ENCODE data around the gene CCDC57.
"Not testable (repeated sequence)": the region's sequence is repeated elsewhere in the genome, so short reads cannot be mapped to it uniquely, and the experiment has no call there.

CCDC57 gene

DNA sequence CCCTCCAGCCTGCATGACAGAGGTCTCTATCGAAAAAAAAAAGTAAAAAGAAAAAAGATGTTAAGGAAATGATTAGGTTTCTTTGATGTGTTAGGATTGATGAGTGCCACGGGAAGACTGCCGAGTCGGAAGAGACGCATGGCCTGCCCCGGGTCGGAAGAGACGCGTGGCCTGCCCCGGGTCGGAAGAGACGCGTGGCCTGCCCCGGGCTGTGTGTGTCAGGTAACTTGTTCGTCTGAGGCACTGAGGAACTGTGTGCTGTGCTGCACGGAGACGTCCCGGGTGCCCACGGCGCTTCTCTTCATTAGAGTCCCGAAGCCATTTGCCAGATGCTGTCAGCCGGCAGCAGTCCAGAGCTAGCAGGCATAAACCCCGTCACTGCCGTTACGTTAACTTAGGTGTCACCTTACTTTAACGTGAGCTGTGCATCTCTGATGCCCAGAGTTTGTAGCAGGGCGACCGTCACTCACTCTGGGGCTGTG is 74.1 kb downstream of the CCDC57 start:
- no peak for DNase-seq
- H4K20me1 ChIP-seq (ENCODE audit: insufficient read depth, low read length), result no peaks in the 10 kb centered on the region
- H2AFZ ChIP-seq (ENCODE audit: low read length), result no peak overlapping the region
- H3K79me2 ChIP-seq (ENCODE audit: low read length), result no peaks in the 10 kb centered on the region
- no peak overlapping the region for H3K4me2 ChIP-seq (ENCODE audit: low read depth, low read length)
- TF ChIP-seq, protein P1, sequence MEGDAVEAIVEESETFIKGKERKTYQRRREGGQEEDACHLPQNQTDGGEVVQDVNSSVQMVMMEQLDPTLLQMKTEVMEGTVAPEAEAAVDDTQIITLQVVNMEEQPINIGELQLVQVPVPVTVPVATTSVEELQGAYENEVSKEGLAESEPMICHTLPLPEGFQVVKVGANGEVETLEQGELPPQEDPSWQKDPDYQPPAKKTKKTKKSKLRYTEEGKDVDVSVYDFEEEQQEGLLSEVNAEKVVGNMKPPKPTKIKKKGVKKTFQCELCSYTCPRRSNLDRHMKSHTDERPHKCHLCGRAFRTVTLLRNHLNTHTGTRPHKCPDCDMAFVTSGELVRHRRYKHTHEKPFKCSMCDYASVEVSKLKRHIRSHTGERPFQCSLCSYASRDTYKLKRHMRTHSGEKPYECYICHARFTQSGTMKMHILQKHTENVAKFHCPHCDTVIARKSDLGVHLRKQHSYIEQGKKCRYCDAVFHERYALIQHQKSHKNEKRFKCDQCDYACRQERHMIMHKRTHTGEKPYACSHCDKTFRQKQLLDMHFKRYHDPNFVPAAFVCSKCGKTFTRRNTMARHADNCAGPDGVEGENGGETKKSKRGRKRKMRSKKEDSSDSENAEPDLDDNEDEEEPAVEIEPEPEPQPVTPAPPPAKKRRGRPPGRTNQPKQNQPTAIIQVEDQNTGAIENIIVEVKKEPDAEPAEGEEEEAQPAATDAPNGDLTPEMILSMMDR (IDR thresholded peaks at IDR 0.05; ENCODE audit: low read length), result no peak
- TF ChIP-seq EZH2phosphoT487 (IDR thresholded peaks at IDR 0.05; ENCODE audit: low read length), result no peak
- TF ChIP-seq EZH2 (optimal IDR thresholded peaks at IDR 0.05; ENCODE audit: low read depth, low read length), result no peak
- no peaks in the 10 kb centered on the region for H3K36me3 ChIP-seq (replicated peaks; ENCODE audit: insufficient read depth, low read length)
- H3K9ac ChIP-seq (ENCODE audit: low read length), result no peak overlapping the region
- H3K4me3 ChIP-seq (ENCODE audit: low read length), result no peak overlapping the region
- H3K27ac ChIP-seq (ENCODE audit: low read length), result no peak overlapping the region
- H3K9me3 ChIP-seq (replicated peaks; ENCODE audit: insufficient read depth, low read length), result no peaks in the 10 kb centered on the region
- H3F3A ChIP-seq (ENCODE audit: insufficient read depth, low read length), result peaks cover 5% of the 10 kb centered on the region; the same call in 1 of the 2 replicates
- H3K27me3 ChIP-seq (replicated peaks; ENCODE audit: insufficient read depth, low read length), result no peaks in the 10 kb centered on the region
- H3K4me1 ChIP-seq (ENCODE audit: low read length), result peaks cover 7% of the 10 kb centered on the region
- no peaks in the 10 kb centered on the region for H3K9me2 ChIP-seq (replicated peaks; ENCODE audit: insufficient read depth, low read length)

DNA sequence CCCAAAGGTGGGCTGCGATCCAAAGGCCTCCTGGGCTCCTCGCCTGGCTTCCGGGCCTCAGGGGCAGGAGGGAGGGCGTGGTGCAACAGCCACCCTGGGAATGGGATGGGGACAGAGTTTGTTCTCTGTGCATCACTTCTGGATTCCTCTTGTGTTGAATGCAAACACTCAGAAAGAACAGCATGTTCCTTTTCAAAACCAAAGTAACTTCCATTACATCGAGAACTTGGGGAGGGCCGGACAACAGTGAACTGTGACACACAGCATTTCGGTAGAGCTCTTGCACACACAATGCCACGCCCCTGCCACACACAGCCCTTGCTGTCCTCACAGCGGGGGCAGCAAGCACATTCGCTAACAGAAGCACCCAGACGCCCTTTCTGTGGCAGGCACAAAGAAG is 78.5 kb downstream of the CCDC57 start:
- TF ChIP-seq, protein P1 (IDR thresholded peaks at IDR 0.05; ENCODE audit: low read length), result no peak
- no peak for TF ChIP-seq EZH2phosphoT487 (IDR thresholded peaks at IDR 0.05; ENCODE audit: low read length)
- no peak for TF ChIP-seq EZH2 (optimal IDR thresholded peaks at IDR 0.05; ENCODE audit: low read depth, low read length)
- Histone ChIP-seq H3K4me2 (ENCODE audit: low read depth, low read length) (peak overlapping the region; percentile 29; the same call in 1 of the 2 replicates), H3K9ac (ENCODE audit: low read length) (peak overlapping the region; percentile 20; the same call in 1 of the 2 replicates), H4K20me1 (ENCODE audit: insufficient read depth, low read length) (no peaks in the 10 kb centered on the region), H2AFZ (ENCODE audit: low read length) (no peak overlapping the region; the same call in 1 of the 2 replicates), H3K4me3 (ENCODE audit: low read length) (no peak overlapping the region), H3K9me2 (replicated peaks; ENCODE audit: insufficient read depth, low read length) (no peaks in the 10 kb centered on the region), H3K4me1 (ENCODE audit: low read length) (peaks cover 12% of the 10 kb centered on the region), H3K27ac (ENCODE audit: low read length) (peak overlapping the region; percentile 58; the same call in 1 of the 2 replicates), H3K79me2 (ENCODE audit: low read length) (no peaks in the 10 kb centered on the region), H3K9me3 (replicated peaks; ENCODE audit: insufficient read depth, low read length) (no peaks in the 10 kb centered on the region), H3K36me3 (replicated peaks; ENCODE audit: insufficient read depth, low read length) (no peaks in the 10 kb centered on the region), H3K27me3 (replicated peaks; ENCODE audit: insufficient read depth, low read length) (no peaks in the 10 kb centered on the region), H3F3A (ENCODE audit: insufficient read depth, low read length) (peaks cover 11% of the 10 kb centered on the region; the same call in 1 of the 2 replicates)
- no peak for DNase-seq

DNA sequence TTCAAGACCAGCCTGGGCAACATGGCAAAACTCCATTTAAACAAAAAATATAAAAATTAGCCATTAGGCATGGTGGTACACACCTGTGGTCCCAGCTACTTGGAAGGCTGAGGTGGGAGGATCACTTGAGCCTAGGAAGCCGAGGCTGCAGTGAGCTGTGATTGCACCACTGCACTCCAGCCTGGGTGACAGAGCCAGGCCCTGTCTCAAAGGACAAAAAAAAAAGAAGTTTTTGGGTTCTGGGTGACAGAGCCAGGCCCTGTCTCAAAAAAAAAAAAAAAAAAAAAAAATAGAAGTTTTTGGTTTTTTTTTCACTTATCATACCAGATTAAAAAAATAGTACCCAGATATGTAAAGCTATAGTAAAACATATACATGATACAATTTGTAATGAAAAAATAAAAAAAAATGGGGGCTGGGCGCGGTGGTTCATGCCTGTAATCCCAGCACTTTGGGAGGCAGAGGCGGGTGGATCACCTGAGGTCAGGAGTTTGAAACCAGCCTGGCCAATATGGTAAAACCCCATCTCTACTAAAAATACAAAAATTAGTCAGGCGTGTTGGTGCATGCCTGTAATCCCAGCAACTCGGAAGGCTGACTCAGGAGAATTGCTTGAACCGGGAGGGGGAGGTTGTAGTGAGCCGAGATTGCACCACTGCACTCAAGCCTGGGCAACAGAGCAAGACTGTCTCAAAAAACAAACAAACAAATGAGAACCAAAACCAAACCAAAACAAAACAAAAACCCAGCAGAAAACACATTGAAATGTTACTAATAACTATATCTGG is 79.3 kb downstream of the CCDC57 start:
- H3K36me3 ChIP-seq (replicated peaks; ENCODE audit: insufficient read depth, low read length); H3K27me3 ChIP-seq (replicated peaks; ENCODE audit: insufficient read depth, low read length); H4K20me1 ChIP-seq (ENCODE audit: insufficient read depth, low read length); H3K4me3 ChIP-seq (ENCODE audit: low read length); H3K79me2 ChIP-seq (ENCODE audit: low read length); H2AFZ ChIP-seq (ENCODE audit: low read length); H3K9me2 ChIP-seq (replicated peaks; ENCODE audit: insufficient read depth, low read length); H3K9me3 ChIP-seq (replicated peaks; ENCODE audit: insufficient read depth, low read length): not testable (repeated sequence)
- peak overlapping the region; percentile 20; the same call in 1 of the 2 replicates for H3K9ac ChIP-seq (ENCODE audit: low read length)
- peak overlapping the region; percentile 58; the same call in 1 of the 2 replicates for H3K27ac ChIP-seq (ENCODE audit: low read length)
- peak; percentile 67 for DNase-seq
- H3F3A ChIP-seq (ENCODE audit: insufficient read depth, low read length), result peaks cover 11% of the 10 kb centered on the region; the same call in 1 of the 2 replicates
- H3K4me1 ChIP-seq (ENCODE audit: low read length), result peaks cover 12% of the 10 kb centered on the region
- H3K4me2 ChIP-seq (ENCODE audit: low read depth, low read length), result peak overlapping the region; percentile 29; the same call in 1 of the 2 replicates

DNA sequence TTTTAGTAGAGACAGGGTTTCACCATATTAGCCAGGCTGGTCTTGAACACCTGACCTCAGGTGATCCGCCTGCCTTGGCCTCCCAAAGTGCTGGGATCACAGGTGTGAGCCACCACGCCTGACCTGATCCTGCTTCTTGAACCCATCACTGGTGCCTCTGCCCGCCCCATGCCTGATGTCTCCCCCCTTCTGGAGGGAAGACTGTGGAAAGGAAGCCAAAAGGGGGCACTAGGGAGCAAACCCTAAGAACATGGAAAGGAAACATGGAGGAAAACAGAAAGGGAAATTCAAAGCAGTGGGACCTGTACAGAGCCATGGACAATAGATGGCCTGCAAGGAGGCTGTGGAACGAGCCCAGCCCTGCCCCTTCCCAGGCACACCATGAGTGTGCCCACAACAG is 83.5 kb downstream of the CCDC57 start:
- Histone ChIP-seq H3K79me2 (ENCODE audit: low read length) (no peaks in the 10 kb centered on the region), H3K4me2 (ENCODE audit: low read depth, low read length) (no peak overlapping the region), H4K20me1 (ENCODE audit: insufficient read depth, low read length) (no peaks in the 10 kb centered on the region), H3F3A (ENCODE audit: insufficient read depth, low read length) (peaks cover 11% of the 10 kb centered on the region; the same call in 1 of the 2 replicates), H3K4me3 (ENCODE audit: low read length) (no peak overlapping the region), H3K9ac (ENCODE audit: low read length) (no peak overlapping the region), H3K4me1 (ENCODE audit: low read length) (peaks cover 9% of the 10 kb centered on the region), H3K9me3 (replicated peaks; ENCODE audit: insufficient read depth, low read length) (no peaks in the 10 kb centered on the region), H2AFZ (ENCODE audit: low read length) (no peak overlapping the region), H3K27me3 (replicated peaks; ENCODE audit: insufficient read depth, low read length) (no peaks in the 10 kb centered on the region), H3K27ac (ENCODE audit: low read length) (no peak overlapping the region), H3K9me2 (replicated peaks; ENCODE audit: insufficient read depth, low read length) (no peaks in the 10 kb centered on the region), H3K36me3 (replicated peaks; ENCODE audit: insufficient read depth, low read length) (no peaks in the 10 kb centered on the region)
- no peak for DNase-seq
- TF ChIP-seq, protein P1 (IDR thresholded peaks at IDR 0.05; ENCODE audit: low read length), result 0 out of 2 replicates have a peak, but pooled peaks have one; percentile 12
- TF ChIP-seq EZH2 (optimal IDR thresholded peaks at IDR 0.05; ENCODE audit: low read depth, low read length), result no peak

Data from MM.1S (cell line).